Stimulated activated CD8-positive, alpha-beta memory T cell treated with anti-CD3 and anti-CD28 coated beads, Interleukin-4, amount 100 ng/mL, for 4 hours (primary cell): ENCODE measurements around the gene TACR1.
A peak's percentile ranks its signal among the peaks of the same experiment; 100 is the strongest.
"Not testable (repeated sequence)": the region's sequence is repeated elsewhere in the genome, so short reads cannot be mapped to it uniquely, and the experiment has no call there.

Experiments used
- DNase-seq, 2 donors: peaks; one replicate each; pipeline ENCODE4 v3.0.0-alpha.2; 2020; ENCODE audit warnings: low read depth in 2 of 2, low spot score in 1 of 2

Gene TACR1

DNA sequence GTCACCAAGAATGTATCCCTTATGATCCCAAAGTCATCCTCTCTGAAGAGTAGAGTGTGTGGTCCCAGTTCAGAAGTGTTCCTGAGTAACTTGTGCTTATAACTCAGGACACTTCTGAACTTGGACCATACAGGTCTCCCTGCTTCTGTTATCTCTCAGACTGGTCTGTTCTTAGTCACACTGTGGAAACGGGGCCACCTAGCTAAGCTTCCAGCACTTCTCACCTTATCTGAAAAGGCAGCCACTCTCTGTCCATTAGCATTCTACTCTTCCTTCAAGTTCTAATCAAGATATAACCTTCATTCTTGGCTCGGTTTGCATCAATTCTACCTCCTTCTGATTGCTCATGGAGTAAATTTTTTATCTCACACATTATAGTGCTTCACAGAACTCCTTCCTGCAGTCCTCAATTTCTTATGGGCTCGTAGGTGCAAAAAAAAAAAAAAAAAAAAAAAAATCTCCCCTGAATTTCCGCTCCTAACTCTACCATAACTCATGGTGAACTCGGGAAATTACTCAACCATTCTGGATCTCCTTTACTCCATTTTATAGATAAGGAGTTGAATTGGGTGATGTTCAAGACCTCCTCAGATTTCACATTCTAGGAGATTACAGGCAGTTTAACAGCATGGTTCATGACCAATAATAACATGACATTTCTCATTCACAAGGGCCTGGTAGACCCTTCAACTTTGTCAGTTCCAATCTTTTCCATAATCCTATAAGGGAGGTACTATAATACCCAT is 108.4 kb downstream of the TACR1 start:
- no peak for DNase-seq

DNA sequence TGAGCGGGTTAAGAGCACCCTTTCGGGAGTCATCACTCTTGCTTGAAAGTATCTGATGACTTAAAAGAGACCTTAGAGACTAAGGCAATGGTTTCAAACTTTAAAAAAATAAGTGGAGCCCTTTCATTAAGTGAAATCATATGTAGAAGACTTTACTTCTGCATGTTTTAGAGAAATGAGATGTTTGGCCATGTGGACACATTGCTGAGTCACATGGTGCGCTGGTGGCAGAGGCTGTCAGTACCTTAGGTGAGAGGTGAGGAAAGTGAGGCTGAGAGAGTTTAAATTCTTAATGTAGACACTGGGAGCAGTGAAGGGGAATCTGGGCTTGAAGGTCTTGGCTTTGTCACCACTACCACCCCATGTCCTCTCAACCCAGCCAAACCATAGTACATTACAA is 109.8 kb downstream of the TACR1 start:
- no peak for DNase-seq

DNA sequence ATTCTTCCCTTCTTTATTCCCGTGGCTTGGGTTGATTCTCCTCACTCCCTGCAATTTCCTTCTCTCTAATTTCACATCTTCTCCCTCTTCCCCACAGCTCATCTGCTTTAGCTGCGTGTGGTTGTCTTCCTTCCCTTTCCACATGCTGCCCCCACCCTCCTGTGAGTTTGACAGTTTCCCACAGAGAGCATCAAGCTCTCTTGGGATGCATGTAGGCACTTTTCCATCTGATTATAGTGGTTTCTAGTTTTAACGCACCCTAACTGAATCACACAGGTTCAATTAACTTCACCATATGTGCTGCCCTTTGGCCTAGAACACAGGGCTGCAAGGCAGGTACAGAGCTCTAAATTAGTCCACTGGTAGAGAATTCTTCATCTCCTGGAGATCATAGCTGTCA is 110.5 kb downstream of the TACR1 start:
- no peak for DNase-seq

DNA sequence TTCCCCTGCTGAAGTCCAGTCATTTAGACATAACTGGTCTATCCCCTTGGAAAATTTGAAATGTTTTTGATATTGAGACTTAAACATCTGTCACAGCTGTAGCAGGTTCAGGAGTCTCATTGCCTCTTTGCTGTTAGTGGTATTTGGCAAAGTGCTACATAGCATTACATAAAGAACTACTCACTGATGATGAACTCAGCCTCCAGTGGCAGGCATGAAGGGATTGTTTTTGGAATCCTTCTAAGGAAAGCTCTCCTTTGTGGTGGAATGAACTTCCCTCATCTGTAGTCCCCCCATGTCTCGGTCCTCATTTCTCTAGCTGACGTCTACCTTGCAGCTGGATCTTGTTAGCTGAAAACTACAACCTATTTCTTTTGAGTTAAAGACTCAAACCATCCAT is 111.6 kb downstream of the TACR1 start:
- no peak for DNase-seq

DNA sequence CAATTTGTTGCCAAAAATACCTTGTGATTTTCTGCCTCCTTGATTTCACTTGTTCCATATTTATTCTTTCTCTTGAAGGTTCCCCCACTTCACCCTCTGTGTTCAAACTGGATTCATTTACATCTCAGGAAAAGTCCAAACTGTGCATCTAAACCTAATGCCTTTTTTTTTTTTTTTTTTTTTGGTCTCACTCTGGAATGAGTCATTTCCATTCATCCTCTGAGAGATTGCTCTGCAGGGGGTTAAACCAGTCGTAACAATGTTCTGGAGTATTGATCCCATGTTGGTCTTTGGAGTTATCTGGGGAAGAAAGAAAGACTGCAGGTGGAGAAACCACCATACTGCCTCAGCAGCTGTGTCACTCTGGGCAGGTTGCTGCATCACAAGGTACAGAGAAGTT is 119.7 kb downstream of the TACR1 start:
- no peak for DNase-seq

DNA sequence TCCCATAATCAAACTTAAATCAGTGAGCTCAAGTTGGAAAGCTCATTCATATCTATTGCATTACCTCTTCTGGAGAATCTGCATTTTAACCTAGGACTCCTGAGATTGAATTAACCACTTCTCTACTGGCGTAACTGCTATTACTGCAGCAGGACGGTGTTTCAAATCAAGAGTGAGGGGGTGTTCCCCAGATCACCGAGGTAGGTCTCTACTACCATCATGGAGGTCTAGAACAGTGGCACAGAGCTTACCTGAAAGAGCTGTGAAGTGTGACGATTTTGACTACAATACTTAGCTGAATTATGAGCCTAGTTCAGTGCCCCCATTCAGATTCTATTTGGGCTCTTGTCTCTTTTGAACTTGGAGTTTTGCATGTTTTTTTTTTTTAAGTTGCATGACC is 121.4 kb downstream of the TACR1 start:
- DNase-seq, result no peak

DNA sequence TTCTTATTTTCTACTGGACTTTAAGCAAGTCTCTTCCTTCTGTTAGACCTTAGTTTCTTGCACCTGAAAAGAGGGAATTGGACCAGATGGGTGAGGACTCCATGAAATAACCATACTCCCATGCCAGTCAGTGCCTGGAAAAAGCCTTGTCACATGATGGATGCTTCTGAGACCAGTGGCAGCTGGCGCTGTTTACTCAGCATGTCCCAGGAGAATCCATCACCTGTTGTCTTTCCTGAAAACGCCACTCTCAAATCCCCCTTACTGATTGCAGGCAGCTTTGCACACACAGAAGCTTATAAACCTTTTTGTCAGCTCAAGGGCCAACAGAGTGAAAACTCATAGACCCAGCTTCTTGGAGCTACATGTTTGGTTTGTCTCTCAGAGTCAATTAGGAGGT is 123.2 kb downstream of the TACR1 start:
- no peak for DNase-seq

DNA sequence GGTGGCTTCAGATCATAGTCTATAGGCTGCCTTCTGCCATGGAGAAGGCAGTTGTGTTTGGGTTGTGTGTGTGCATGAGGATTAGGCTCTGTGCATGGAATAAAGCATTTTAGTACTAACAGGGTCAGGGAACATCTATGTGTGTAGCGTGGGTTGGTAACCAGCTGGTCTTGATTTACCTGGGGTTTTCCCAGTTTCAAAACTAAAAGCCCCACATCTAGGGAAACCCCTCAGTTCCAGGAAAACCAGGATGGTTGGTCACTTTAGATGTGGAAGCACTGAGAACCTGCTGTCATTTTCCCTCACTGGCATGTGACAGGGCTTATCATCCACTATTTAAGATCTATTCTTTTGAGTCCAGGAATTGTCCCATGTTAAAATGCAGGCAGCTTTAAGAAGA is 124.6 kb downstream of the TACR1 start:
- DNase-seq, result no peak

DNA sequence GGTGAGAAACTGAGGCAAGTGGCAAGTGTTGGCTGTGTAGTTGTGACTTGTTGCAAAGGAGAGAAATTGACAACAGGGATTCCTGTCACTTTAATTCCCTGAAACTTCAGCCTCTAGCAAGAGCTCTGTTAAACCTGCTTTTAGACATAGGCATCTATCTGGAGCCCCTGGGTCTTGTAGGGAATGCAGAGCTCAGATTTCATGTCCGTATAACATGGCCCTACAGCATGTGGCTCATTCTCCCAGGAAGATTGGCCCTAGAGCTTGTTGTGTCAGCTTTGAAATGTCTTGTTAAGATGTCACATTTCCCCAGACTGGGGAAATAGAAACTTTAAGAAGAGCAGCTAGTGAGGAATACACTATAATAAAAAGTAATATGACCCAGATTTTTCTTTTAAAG is 125.1 kb downstream of the TACR1 start:
- no peak for DNase-seq

DNA sequence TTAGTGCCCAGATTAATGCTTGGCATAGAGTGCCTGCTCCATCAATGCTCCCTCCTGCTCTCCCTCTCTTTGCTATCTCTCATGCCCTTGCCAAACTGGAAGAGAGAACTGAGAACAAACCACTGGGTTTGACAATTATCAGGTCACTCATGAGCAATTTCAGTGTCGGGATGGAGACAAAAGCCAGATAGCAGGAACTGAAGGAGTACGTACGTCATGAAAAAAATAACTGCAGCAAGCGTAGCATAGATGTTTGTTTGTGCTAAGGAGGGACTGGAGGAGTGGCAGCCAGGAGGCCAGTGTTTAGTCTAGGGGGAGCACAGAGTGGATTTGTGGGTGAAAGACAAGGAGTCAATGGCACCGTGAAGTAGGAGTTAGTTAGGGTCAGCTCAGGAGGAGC is 127.6 kb downstream of the TACR1 start:
- DNase-seq, result no peak

DNA sequence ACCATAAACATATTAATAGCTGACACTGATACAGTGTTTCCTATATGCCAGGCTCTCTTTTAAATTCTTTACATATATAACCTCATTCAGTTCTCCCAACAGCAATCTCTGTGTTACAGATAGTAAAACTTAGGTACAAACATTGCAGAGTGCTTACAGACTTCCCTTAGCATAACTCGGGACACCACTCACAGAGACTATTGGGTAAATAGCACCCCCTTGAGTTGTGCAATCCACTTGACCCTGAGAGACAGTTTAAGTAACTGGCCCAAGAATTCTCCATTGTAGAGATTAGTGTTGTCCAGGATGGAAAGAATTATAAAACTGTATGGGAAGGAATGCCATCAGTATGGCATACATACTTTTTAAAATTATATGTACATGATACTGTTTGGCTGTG is 130.8 kb downstream of the TACR1 start:
- DNase-seq, result no peak

DNA sequence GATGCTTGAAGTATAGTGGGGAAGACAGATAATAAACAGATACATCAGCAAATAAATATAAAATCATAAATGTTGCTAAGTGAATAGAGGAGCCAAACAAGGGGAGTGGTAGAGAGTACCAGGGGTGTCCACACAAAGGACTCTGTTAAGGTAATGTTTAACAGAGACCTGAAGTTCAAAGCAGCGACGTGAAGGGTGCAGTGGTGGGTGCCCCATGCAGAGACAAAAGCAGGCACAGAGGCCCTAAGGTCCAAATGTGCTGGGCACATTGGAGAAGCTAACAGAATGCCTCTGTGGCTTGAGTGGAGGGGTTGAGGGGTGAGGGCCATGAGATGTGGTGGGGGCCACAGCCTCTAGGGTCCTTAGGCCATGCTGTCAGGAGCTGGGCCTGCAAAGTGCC is 131.8 kb downstream of the TACR1 start:
- no peak for DNase-seq

DNA sequence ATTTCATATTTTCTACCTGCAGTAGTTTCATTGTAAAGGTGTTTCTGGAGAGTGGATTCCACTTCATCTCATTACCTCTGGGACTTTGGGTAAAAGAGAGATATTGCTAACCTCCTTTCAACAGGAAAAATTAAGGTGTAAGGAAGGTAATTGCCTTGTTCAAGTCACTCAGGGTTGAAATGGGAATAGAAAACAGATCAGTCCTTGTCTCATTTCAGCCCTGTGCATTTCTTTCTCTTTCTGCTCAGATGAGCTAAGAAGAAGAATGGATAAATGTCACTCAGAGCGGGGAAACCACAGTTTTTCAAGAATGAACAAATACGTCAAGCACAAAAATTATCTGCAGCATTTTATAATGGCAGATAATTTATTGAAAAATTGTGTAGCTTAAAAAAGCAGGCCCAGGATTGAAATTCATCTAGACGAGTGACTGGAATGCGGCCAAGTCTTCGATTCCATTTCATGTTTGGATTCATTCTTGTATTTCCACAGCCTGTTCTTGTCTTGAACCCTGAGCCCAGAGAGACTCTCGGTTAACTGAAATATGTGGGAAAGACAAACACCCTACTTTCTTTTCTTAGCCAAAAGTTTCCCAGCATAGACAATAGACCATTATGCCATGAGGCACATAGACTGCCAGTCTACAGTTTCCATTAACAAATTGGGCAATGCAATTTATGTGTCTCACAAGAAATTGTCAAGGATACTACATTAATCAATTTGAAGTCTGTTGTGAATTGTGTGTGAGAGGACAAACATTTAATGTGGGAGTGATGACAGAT is 133.0 kb downstream of the TACR1 start:
- DNase-seq, result no peak

DNA sequence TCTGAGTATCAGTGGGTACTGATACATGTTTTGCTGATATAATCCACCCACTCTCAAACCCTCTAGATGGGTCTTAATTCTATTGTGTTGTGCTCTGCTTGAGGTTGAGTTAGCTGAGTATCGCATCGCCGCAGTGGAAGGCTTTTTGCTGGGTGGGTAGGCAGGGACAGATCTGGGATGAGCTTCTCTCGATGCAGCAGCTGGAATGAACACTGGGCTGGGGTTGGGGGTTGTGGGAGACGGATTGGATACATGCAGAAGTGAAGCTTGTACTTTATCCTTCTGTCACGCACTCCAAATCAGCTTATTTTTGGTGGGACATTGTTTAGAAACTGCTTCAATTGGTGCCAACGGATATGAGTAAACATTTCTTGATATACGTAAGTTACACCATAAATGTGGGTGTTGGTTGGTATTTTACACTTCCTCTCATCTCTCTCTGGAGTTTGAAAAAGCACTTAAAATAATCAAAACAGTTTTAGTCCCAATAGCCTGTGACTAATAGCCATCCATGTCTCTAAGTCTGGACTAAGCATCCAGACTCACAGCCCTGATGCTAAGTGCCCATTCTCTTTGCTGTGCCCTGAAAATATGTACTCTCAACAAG is 133.8 kb downstream of the TACR1 start:
- DNase-seq, result no peak

DNA sequence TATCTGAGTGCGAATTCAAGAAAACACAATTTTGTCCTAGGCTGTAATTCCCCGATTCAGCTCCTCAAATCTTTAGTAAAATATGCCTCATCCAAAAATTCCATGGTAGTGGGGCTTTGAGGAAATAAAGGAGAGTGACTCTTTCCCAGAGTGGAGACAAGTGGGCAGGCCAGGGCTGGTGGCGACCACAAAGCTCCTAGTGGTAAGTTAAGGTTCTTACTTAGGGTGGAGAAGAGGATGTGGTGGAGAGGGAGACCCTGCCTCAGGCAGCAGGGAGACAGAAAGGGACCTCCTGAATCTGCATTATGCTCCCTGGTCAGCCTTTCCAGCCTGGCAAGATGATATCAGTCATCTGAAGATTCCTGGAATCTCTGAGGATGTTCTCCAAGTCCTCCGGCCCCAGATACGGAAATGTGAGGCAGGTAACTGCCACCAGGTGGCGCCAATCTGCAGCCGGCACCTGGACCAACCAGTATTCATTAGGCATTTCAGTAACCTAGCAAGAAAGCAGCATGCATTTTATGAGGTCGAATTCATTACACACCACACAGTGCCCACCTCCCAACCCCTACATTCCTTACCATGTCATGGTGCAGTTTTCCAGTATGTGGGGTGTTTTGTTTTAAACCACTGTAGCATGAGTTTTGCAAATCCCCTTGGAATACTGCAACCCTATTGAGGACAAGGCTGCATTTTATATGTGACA is 134.5 kb downstream of the TACR1 start:
- DNase-seq, result peak in 1 of 2 donors; percentile 2

DNA sequence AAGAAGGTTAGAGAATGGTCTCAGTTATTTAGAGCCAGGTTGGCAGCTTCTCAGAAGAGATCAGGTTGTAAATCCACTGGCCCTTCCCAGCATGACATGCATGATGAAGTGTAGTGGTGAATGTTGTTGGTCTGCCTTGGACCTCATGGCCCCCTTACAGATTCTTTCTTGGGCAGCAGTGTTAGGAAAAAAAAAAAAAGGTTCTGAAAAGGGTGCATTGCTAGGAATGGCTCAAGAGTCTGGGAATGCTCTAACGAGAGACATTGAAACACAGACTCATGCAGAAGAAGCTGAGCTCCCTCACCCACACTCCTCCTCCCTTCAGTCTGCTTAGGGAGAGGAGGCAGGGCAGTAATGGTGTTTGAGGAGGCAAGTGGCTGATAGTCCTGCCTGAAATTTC is 135.4 kb downstream of the TACR1 start:
- no peak for DNase-seq

DNA sequence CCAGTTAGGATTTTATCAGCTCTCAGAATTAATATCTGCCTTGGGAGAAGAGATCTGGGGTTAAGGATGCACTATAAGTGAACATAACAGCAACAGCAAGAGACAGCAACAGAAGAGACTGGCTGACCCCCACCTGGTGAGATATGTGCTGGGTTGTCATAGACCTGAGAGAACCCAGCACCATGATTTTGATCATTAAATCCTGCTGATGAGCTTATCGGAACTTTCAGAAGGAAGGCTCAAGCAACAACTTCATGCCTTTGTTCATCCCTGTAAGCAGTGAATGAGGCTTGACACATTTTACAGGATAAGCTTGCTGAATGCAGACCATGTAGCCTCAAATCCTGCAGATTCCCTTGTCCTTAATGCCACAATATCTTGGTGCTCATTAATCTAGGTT is 140.9 kb downstream of the TACR1 start:
- DNase-seq, result no peak

DNA sequence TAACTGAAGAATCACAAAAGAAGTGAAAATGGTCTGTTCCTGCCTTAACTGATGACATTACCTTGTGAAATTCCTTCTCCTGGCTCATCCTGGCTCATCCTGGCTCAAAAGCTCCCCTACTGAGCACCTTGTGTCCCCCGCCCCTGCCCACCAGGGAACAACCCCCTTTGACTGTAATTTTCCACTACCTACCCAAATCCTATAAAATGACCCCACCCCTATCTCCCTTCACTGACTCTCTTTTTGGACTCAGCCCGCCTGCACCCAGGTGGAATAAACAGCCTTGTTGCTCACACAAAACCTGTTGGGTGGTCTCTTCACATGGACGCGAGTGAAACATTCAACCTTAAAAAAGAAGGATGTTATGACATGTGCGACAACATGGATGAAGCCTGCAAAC is 142.2 kb downstream of the TACR1 start:
- not testable (repeated sequence) for DNase-seq

DNA sequence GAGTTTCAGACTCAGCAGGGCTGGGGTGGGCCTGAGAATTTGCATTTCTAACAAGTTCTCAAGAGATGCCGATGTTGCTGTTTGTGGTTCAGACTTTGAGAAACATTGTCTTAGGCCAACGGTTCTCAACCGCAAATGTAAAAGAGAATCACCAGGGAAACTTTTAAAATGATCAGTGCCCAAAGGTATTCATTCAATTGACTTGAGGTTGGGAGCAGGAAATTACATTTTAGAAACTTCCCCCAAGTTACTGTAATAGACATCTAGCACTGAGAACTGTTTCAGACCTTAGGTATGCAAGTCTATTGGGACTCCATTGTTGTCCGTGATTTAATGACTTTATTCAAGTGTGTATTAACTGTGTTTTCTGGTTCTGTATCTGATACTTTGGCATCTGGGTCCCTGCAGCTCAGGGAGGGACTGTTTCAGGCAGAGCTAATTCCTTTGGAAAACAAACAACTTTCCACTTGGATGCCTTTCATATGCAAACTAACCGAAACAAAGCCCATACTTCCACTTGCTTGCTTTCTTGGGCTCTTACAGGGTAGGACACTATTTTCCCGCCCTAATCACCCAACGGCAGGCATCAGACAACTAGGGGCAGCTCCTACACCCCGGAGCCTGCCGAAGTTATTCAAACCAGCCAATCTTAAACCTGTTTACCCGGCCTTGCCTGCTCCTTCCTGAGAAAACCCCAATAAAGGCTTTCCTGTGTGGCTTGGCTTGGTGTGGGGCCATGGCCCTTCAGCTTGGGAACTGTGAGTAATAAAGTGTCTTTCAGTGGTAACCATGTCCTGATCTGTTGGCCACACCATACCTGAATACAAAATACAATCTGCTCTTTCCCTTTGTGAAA is 143.3 kb downstream of the TACR1 start:
- DNase-seq, result no peak

DNA sequence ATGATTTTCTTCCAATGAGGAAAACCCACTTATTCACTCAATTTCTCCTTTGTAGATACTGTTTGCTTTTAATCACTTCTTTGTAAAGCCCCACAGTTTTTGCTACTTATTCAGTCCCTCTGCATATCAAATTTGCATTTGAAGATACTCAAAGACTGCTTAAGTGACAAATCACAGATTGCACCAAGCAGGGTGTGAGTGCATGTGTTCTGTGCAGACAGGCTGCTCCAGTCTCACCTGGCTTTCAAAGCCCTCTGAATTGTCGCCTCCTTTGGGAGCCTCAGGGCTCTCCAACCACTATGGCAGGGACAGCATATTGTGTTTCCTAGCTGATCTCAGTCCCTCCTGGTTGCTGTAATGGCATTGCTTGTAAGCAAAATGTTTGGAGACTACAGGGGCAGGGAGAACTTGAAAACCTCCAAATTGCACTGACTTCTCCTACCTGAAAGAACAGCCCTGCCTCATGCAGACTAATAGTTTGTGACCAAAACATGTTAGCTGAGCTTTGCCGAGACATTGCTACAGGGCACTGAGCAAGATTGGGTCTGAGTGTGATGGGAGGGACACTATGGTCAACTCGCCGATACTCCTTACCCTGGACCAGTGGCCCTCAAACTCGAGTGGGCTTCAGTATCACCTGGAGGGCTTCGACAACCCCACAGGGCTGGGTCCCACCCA is 144.0 kb downstream of the TACR1 start:
- no peak for DNase-seq
